HepG2 (cell line): Measurements from ENCODE around the gene MEF2D. TPM values are rescaled to one million over a fixed set of nuclear protein-coding genes. Genes with fewer than 3 reads are reported as not detected.

Experiments
- ATAC-seq: fragments of 200-7000 bp; cut with Tn5 transposase; 3 replicates; pipeline ENCODE4 v1.9.1; 2020; ENCODE audit warnings: mild to moderate bottlenecking, moderate library complexity
- BruUV-seq: library from RNA; stranded (reverse); fragments of 400-500 nt; replicated peaks from 2 replicates; lab custom pipeline; 2021; lab: Mats Ljungman, UMichigan
- CTCF ChIA-PET: fragments of 300-600 bp; formaldehyde crosslinking; extraction: SDS; loops from one replicate; lab custom pipeline; 2021; ENCODE audit warnings: low total read pairs, inconsistent platforms, low intra/inter-chr PET ratio; lab: Yijun Ruan, JAX
- POLR2A ChIA-PET: fragments of 350-600 bp; sonication (Branson Sonifier 250); formaldehyde crosslinking; loops from one replicate; lab custom pipeline; 2020; ENCODE audit warnings: antibody characterized with exemption, inconsistent platforms; lab: Yijun Ruan, JAX
- DNase-seq: peaks from one replicate; pipeline ENCODE4 v3.0.0-alpha.2; 2015; ENCODE audit warnings: low spot score
- FAIRE-seq: peaks from 3 replicates; lab custom pipeline; 2011; peaks lifted over from hg19 to GRCh38; lab: Jason Lieb, UNC
- H2AFZ ChIP-seq: one replicate; pipeline ENCODE4 v1.6.1; 2011; ENCODE audit warnings: low read length, inconsistent platforms
- H3K27ac ChIP-seq: fragments of 300-600 bp; 3 replicates; pipeline ENCODE4 v1.8.0; 2011; ENCODE audit warnings: mixed run types, mild to moderate bottlenecking, mixed read lengths, low read length, inconsistent platforms; ENCODE audit not compliant: insufficient read depth; ENCODE audit errors: extremely low read length
- H3K27me3 ChIP-seq, 2 experiments: fragments of 200-600 bp in 1 of 2; 2 replicates in 1 of 2; 3 replicates in 1 of 2; pipeline versions ENCODE4 v1.6.0 to v1.8.0; 2011; ENCODE audit warnings: low read length in 2 of 2, mild to moderate bottlenecking in 2 of 2, moderate library complexity in 2 of 2, inconsistent platforms in 1 of 2; ENCODE audit not compliant: insufficient read depth in 2 of 2, control insufficient read depth in 1 of 2
- H3K36me3 ChIP-seq, 2 experiments: fragments of 200-600 bp in 1 of 2; replicated peaks in 1 of 2; 2 replicates in 1 of 2; 3 replicates in 1 of 2; pipeline versions ENCODE4 v1.5.1 to v1.8.0; 2011; ENCODE audit warnings: low read length in 2 of 2, inconsistent platforms in 1 of 2; ENCODE audit not compliant: insufficient read depth in 2 of 2, control insufficient read depth in 1 of 2
- H3K4me1 ChIP-seq: 2 replicates; pipeline ENCODE4 v1.5.1; 2012; ENCODE audit warnings: low read length, inconsistent platforms; ENCODE audit not compliant: insufficient read depth
- H3K4me2 ChIP-seq: 2 replicates; pipeline ENCODE4 v1.6.0; 2011; ENCODE audit warnings: low read depth, low read length, inconsistent platforms
- H3K4me3 ChIP-seq, 3 experiments: fragments of 200-600 bp in 1 of 3; sonication (generic), shearing (Covaris generic) in 1 of 3; replicated peaks in 1 of 3; 2 replicates each; pipeline ENCODE4 v1.5.1; 2011 to 2016; ENCODE audit warnings: low read length in 3 of 3, inconsistent platforms in 2 of 3, low read depth in 2 of 3, mild to moderate bottlenecking in 2 of 3, control low read depth in 1 of 3, mixed read lengths in 1 of 3; ENCODE audit not compliant: insufficient read depth in 1 of 3
- H3K79me2 ChIP-seq: one replicate; pipeline ENCODE4 v1.6.1; 2011; ENCODE audit warnings: low read length, inconsistent platforms; ENCODE audit not compliant: insufficient read depth
- H3K9ac ChIP-seq: 2 replicates; pipeline ENCODE4 v1.6.0; 2011; ENCODE audit warnings: mild to moderate bottlenecking, low read depth, low read length, inconsistent platforms; ENCODE audit not compliant: insufficient read depth
- H3K9me3 ChIP-seq: 2 replicates; pipeline ENCODE4 v1.5.1; 2012; ENCODE audit warnings: mild to moderate bottlenecking, low read length
- H4K20me1 ChIP-seq: 2 replicates; pipeline ENCODE4 v1.6.0; 2011; ENCODE audit warnings: inconsistent platforms, mild to moderate bottlenecking, low read length, moderate library complexity; ENCODE audit not compliant: insufficient read depth
- GZF1 ChIP-seq: sonication (generic); formaldehyde crosslinking; IDR thresholded peaks from 2 replicates; pipeline ENCODE4 v1.5.1; 2020; ENCODE audit warnings: mild to moderate bottlenecking, missing genetic modification reagents
- IKZF1 ChIP-seq: fragments of 450-650 bp; IDR thresholded peaks from 2 replicates; pipeline ENCODE4 v1.7.1; 2016
- MTA1 ChIP-seq: sonication (generic); formaldehyde crosslinking; IDR thresholded peaks from 2 replicates; pipeline ENCODE4 v1.4.0; 2020; ENCODE audit warnings: missing genetic modification reagents, mild to moderate bottlenecking, borderline replicate concordance
- NR1H2 ChIP-seq: sonication (generic); formaldehyde crosslinking; IDR thresholded peaks from 2 replicates; pipeline ENCODE4 v1.8.1; 2022; ENCODE audit warnings: low read depth, missing genetic modification reagents, borderline replicate concordance
- PATZ1 ChIP-seq: sonication (generic); formaldehyde crosslinking; IDR thresholded peaks from 2 replicates; pipeline ENCODE4 v1.4.0; 2020; ENCODE audit warnings: missing genetic modification reagents
- SRSF4 ChIP-seq: fragments of 200-400 bp; formaldehyde crosslinking; IDR thresholded peaks from one replicate; pipeline ENCODE4 v1.6.1; 2018; ENCODE audit warnings: mild to moderate bottlenecking, low read depth, low read length, moderate library complexity; ENCODE audit not compliant: poor library complexity, severe bottlenecking
- ZNF296 ChIP-seq: sonication (generic); formaldehyde crosslinking; conservative IDR thresholded peaks from 2 replicates; pipeline ENCODE4 v1.5.0; 2020; ENCODE audit warnings: mild to moderate bottlenecking, missing genetic modification reagents
- ZNF543 ChIP-seq: sonication (generic); formaldehyde crosslinking; IDR thresholded peaks from 2 replicates; pipeline ENCODE4 v1.4.0; 2020; ENCODE audit warnings: mild to moderate bottlenecking, missing genetic modification reagents
- ZNF597 ChIP-seq: sonication (generic); formaldehyde crosslinking; IDR thresholded peaks from 2 replicates; pipeline ENCODE4 v1.5.0; 2020; ENCODE audit warnings: missing genetic modification reagents
- ZSCAN22 ChIP-seq: sonication (generic); formaldehyde crosslinking; IDR thresholded peaks from 2 replicates; pipeline ENCODE4 v1.4.0; 2020; ENCODE audit warnings: mild to moderate bottlenecking, missing genetic modification reagents
- whole genome bisulfite sequencing: methylation state at CpG from one replicate; pipeline ENCODE4 v1.1.6; 2017; ENCODE audit warnings: low lambda C conversion rate; 5-methylcytosine and 5-hydroxymethylcytosine counted together
- in situ Hi-C: cut with HindIII; loops from 2 replicates; pipeline ENCODE4 v1.10.0; 2017; ENCODE audit warnings: low pct_unique_long_range_greater_than_20kb; ENCODE audit not compliant: extremely low pct_ligation_motif_present
- intact Hi-C: fragments of 100-400 bp; cut with micrococcal nuclease; formaldehyde crosslinking; loops from one replicate; pipeline ENCODE4 v1.10.0; 2022; ENCODE audit not compliant: unreplicated experiment
- polyA plus RNA-seq, 8 experiments: library from polyadenylated mRNA; depleted of rRNA in 3 of 8; stranded (reverse) in 7 of 8; unstranded in 1 of 8; fragments of >200 nt; fragmentation: Illumina TruSeq in 4 of 8; extraction: Trizol in 4 of 8; gene quantifications; 2 replicates each; pipeline versions ENCODE4 v1.2.1 to v1.2.3, GENCODE V29; 2011 to 2016; ENCODE audit warnings: low read depth in 4 of 8, missing spikeins in 1 of 8, mixed read lengths in 1 of 8; ENCODE audit not compliant: insufficient read depth in 1 of 8
- total RNA-seq, 5 experiments: library from RNA; depleted of rRNA; stranded (reverse); fragments of >200 nt; fragmentation: Illumina TruSeq; extraction: Trizol; gene quantifications; 2 replicates each; pipeline ENCODE4 v1.2.3, GENCODE V29; 2016; ENCODE audit warnings: low read depth in 1 of 5

The MEF2D gene
- total and polyA plus RNA-seq, 2 of the 13 experiments (the other 11 are each of a cell fraction or from before 2014, with no cell fraction given), result 1.6 to 3.9 TPM

DNA sequence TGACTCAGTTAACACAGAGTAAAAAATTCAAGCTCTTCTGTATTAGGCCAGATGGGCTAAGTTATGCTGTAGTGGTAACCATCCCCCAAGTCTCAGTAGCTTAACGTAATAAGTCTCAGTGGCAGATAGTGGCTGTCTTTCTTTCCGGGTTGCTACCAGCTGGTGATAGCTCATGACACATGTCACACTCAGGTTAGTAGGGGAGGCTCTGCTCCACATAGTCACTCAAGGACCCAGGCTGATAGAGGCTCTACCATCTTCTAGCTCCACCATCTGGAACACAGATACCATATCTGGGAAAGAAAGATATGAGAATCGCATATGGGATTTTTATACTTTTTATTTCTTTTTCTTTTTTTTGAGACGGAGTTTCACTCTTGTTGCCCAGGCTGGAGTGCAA lies 16.2 kb upstream of the MEF2D start:
- in situ Hi-C loops (no loop called here), intact Hi-C loops (no loop called here)
- ChIA-PET POLR2A (no interaction called here), CTCF (no interaction called here)
- H3K4me1 ChIP-seq, result no peaks in the 10 kb centered on the region
- H3K27me3 ChIP-seq, result peaks cover 1 to 20% of the 10 kb centered on the region in 2 experiments; a peak in 3 of 5 replicates
- no peak for FAIRE-seq
- TF ChIP-seq MTA1 (no peak), IKZF1 (no peak), ZNF597 (CRISPR knock-in tag) (no peak), NR1H2 (CRISPR knock-in tag) (no peak), ZSCAN22 (CRISPR knock-in tag) (no peak), PATZ1 (CRISPR knock-in tag) (no peak), GZF1 (CRISPR knock-in tag) (no peak), ZNF296 (no peak), ZNF543 (CRISPR knock-in tag) (no peak), SRSF4 (no peak)
- no peaks in the 10 kb centered on the region for H3K9me3 ChIP-seq
- H3K4me3 ChIP-seq, result no peak overlapping the region
- H4K20me1 ChIP-seq, result no peaks in the 10 kb centered on the region
- no peak for ATAC-seq
- no TSS peak for BruUV-seq
- H2AFZ ChIP-seq, result no peak overlapping the region
- H3K27ac ChIP-seq, result no peak overlapping the region
- 43% methylated on average over 4 of the region's 4 CpGs for WGBS
- no peaks in the 10 kb centered on the region for H3K36me3 ChIP-seq
- no peaks in the 10 kb centered on the region for H3K79me2 ChIP-seq
- H3K4me2 ChIP-seq, result no peak overlapping the region
- no peak for DNase-seq
- H3K9ac ChIP-seq, result no peak overlapping the region
